Tibial artery (tissue), 4 donors: ENCODE measurements around the gene RBM18.

ENCODE experiments used
- DNase-seq, 2 donors: peaks; one replicate each; pipeline ENCODE4 v3.0.0-alpha.2; 2019
- H3K27ac ChIP-seq, 2 donors: fragments of 200-600 bp; sonication (generic) in 1 of 2; 1 replicate in 1 of 2; 2 replicates in 1 of 2; pipeline ENCODE4 v1.5.1; 2018 to 2019; ENCODE audit warnings: mild to moderate bottlenecking in 1 of 2
- H3K27me3 ChIP-seq, 2 donors: fragments of 200-600 bp; sonication (generic) in 1 of 2; one replicate each; pipeline versions ENCODE4 v1.5.1 to v1.6.0; 2016 to 2019
- H3K36me3 ChIP-seq, 3 donors: fragments of 200-600 bp; sonication (generic) in 2 of 3; one replicate each; pipeline ENCODE4 v1.5.1; 2016 to 2019; ENCODE audit warnings: mild to moderate bottlenecking in 2 of 3
- H3K4me1 ChIP-seq, 4 donors: fragments of 200-600 bp; sonication (generic) in 2 of 4; 1 replicate in 3 of 4; 2 replicates in 1 of 4; pipeline ENCODE4 v1.5.1; 2016 to 2019
- H3K4me3 ChIP-seq, 2 donors: fragments of 200-600 bp; sonication (generic) in 1 of 2; 1 replicate in 1 of 2; 2 replicates in 1 of 2; pipeline ENCODE4 v1.5.1; 2018 to 2019; ENCODE audit warnings: mild to moderate bottlenecking in 2 of 2
- H3K9me3 ChIP-seq, 3 donors: fragments of 200-600 bp; sonication (generic) in 1 of 3; one replicate each; pipeline ENCODE4 v1.5.1; 2016 to 2019
- CTCF ChIP-seq, 2 experiments: fragments of 200-600 bp in 1 of 2; fragments of 450-650 bp in 1 of 2; IDR thresholded peaks; one replicate each; pipeline ENCODE4 v1.5.1; 2017 to 2019; ENCODE audit warnings: antibody characterized with exemption in 2 of 2, mild to moderate bottlenecking in 1 of 2, moderate library complexity in 1 of 2
- intact Hi-C: fragments of 100-400 bp; cut with DNase I; formaldehyde crosslinking; loops from one replicate; pipeline ENCODE4 v1.15.0; 2023; ENCODE audit warnings: low total_unique reads

The RBM18 gene

GRCh38 chr9:122234022-122234748, 30.5 kb downstream of the RBM18 start:
- peaks cover 0 to under 1% (median under 1%) of the 10 kb centered on the region in 4 donors for H3K4me1 ChIP-seq
- no peak for TF ChIP-seq CTCF (IDR thresholded peaks at IDR 0.05)
- H3K9me3 ChIP-seq: no peaks in the 10 kb centered on the region
- intact Hi-C loops: no loop called here
- H3K4me3 ChIP-seq: no peak overlapping the region
- peaks cover 4 to 10% (median 7%) of the 10 kb centered on the region in 3 donors for H3K36me3 ChIP-seq
- H3K27ac ChIP-seq: no peak overlapping the region
- DNase-seq: no peak
- H3K27me3 ChIP-seq: peaks cover 0 to 27% of the 10 kb centered on the region in 2 donors

GRCh38 chr9:122232796-122233306, 31.8 kb downstream of the RBM18 start:
- DNase-seq: no peak
- no peak for TF ChIP-seq CTCF (IDR thresholded peaks at IDR 0.05)
- H3K36me3 ChIP-seq: no peaks in the 10 kb centered on the region
- intact Hi-C loops: no loop called here
- H3K27ac ChIP-seq: no peak overlapping the region
- H3K4me3 ChIP-seq: no peak overlapping the region
- H3K4me1 ChIP-seq: peaks cover 0 to 14% (median 11%) of the 10 kb centered on the region in 4 donors
- H3K27me3 ChIP-seq: peaks cover 0 to 40% of the 10 kb centered on the region in 2 donors
- H3K9me3 ChIP-seq: no peaks in the 10 kb centered on the region

- H3K27me3 ChIP-seq: peaks cover 0 to 74% of the 10 kb centered on the region in 2 donors
Measured at GRCh38 chr9:122229485-122229837, 35.2 kb downstream of the RBM18 start.

GRCh38 chr9:122228568-122229484, 35.8 kb downstream of the RBM18 start, which contains the start of gene LHX6:
Gene LHX6, minus strand, starts transcription at chr9:122228957. Its CDS starts 217 bp downstream, at chr9:122228740.
- Histone ChIP-seq H3K36me3 (no peaks in the 10 kb centered on the region), H3K27ac (no peak within 1 kb of the TSS), H3K4me3 (peak within 1 kb of the TSS; percentile 34 to 46), H3K9me3 (no peaks in the 10 kb centered on the region), H3K4me1 (peaks cover 0 to 37% (median 28%) of the 10 kb centered on the region in 4 donors), H3K27me3 (peaks cover 0 to 80% of the 10 kb centered on the region in 2 donors)
- intact Hi-C loops: no loop called here
- no peak for DNase-seq
- TF ChIP-seq CTCF (IDR thresholded peaks at IDR 0.05): no peak

More at GRCh38 chr9:122229485-122229837, 35.2 kb downstream of the RBM18 start:
- Histone ChIP-seq H3K9me3 (no peaks in the 10 kb centered on the region), H3K36me3 (no peaks in the 10 kb centered on the region), H3K27ac (no peak overlapping the region), H3K4me1 (peaks cover 0 to 37% (median 28%) of the 10 kb centered on the region in 4 donors), H3K4me3 (no peak overlapping the region)
- TF ChIP-seq CTCF (IDR thresholded peaks at IDR 0.05): no peak
- no peak for DNase-seq
- intact Hi-C loops: no loop called here

GRCh38 chr9:122228191-122228567, 36.5 kb downstream of the RBM18 start:
- Histone ChIP-seq H3K4me3 (peak overlapping the region; percentile 34 to 46), H3K9me3 (no peaks in the 10 kb centered on the region), H3K27ac (no peak overlapping the region), H3K36me3 (no peaks in the 10 kb centered on the region), H3K27me3 (peaks cover 0 to 85% of the 10 kb centered on the region in 2 donors), H3K4me1 (peaks cover 0 to 37% (median 28%) of the 10 kb centered on the region in 4 donors)
- intact Hi-C loops: no loop called here
- DNase-seq: no peak
- TF ChIP-seq CTCF (IDR thresholded peaks at IDR 0.05): no peak
